ENCODE data around the gene SMIM44. TPM values are rescaled to one million over a fixed set of nuclear protein-coding genes. Genes with fewer than 3 reads are reported as not detected.

SMIM44 gene
- total RNA-seq, 1 experiment from 2014 or later: not detected

- Histone ChIP-seq H3K9ac (ENCODE audit: extremely low read depth, insufficient read length, low read length) (no peak overlapping the region), H3K14ac (ENCODE audit: insufficient read depth, low read length) (no peak overlapping the region), H4K5ac (ENCODE audit: insufficient read length, low read depth, low read length) (no peak overlapping the region), H2AK5ac (ENCODE audit: insufficient read length, low read length) (no peak overlapping the region), H4K91ac (ENCODE audit: insufficient read length, low read depth, low read length) (no peak overlapping the region), H4K20me1 (ENCODE audit: control insufficient read depth, insufficient read depth, insufficient read length) (no peaks in the 10 kb centered on the region), H3K27ac (ENCODE audit: insufficient read length, low read depth, low read length) (no peak overlapping the region), H2BK120ac (ENCODE audit: low read depth, low read length, poor library complexity, severe bottlenecking) (no peak overlapping the region), H3T11ph (ENCODE audit: low read length) (no peak overlapping the region), H3K27me3 (ENCODE audit: insufficient read depth, low read length) (no peaks in the 10 kb centered on the region), H2BK20ac (ENCODE audit: low read depth, low read length, poor library complexity, severe bottlenecking) (no peak overlapping the region), H3K4me1 (ENCODE audit: insufficient read depth, low read length) (peaks cover 3% of the 10 kb centered on the region; the same call in 1 of the 2 replicates), H3K23me2 (ENCODE audit: insufficient read length, low read depth, low read length, poor library complexity, severe bottlenecking) (no peaks in the 10 kb centered on the region), H3K56ac (ENCODE audit: insufficient read length, low read depth, low read length) (no peak overlapping the region), H3K4ac (ENCODE audit: low read depth, low read length) (no peak overlapping the region), H3K79me1 (ENCODE audit: insufficient read depth, low read depth, low read length, poor library complexity, severe bottlenecking) (no peaks in the 10 kb centered on the region), H2BK15ac (ENCODE audit: low read depth, low read length) (no peak overlapping the region), H2BK5ac (ENCODE audit: insufficient read length, low read length) (no peak overlapping the region), H3K79me2 (ENCODE audit: insufficient read depth, low read length) (no peaks in the 10 kb centered on the region; the same call in 1 of the 2 replicates), H3K9me3 (ENCODE audit: control insufficient read depth, low read depth, low read length) (no peaks in the 10 kb centered on the region), H4K8ac (replicated peaks; ENCODE audit: insufficient read length, low read depth, low read length) (no peak overlapping the region), H2AFZ (ENCODE audit: low read length) (no peak overlapping the region), H3K23ac (ENCODE audit: insufficient read length, low read depth, low read length) (no peak overlapping the region), H3K18ac (ENCODE audit: insufficient read length, low read depth, low read length) (no peak overlapping the region), H2BK12ac (ENCODE audit: insufficient read length, low read depth, low read length) (no peak overlapping the region), H3K4me2 (ENCODE audit: insufficient read depth, insufficient read length, low read length) (no peak overlapping the region)
- Mint-ChIP-seq H3K27ac (peak overlapping the region in 2 of 3 experiments; percentile 70 to 86; a peak in 4 of 7 replicates), H3K27me3 (ENCODE audit: low read depth) (no peaks in the 10 kb centered on the region), H3K9me3 (no peaks in the 10 kb centered on the region; a peak in 1 of 5 replicates), H3K36me3 (ENCODE audit: insufficient read depth in 1 of 3, low read depth in 3 of 3) (peaks cover 6 to 27% (median 25%) of the 10 kb centered on the region in 3 experiments), H3K4me1 (peaks cover 29 to 32% of the 10 kb centered on the region in 2 experiments), H3K4me3 (no peak overlapping the region; a peak in 1 of 5 replicates)
- no peak for DNase-seq
- no peak for TF ChIP-seq CTCF (conservative IDR thresholded peaks at IDR 0.05)
- no CpG with 5 or more reads among the region's 7 CpGs for WGBS (ENCODE audit: extremely low coverage, insufficient read length, low lambda C conversion rate)
These were observed 37.8 kb upstream of the SMIM44 start for GRCh38 chr19:3521104-3521445.
